H9 (cell line): ENCODE results near the gene RSAD1. TPM values are rescaled to one million over a fixed set of nuclear protein-coding genes. Genes with fewer than 3 reads are reported as not detected.

Source experiments
- DNase-seq: peaks from one replicate; pipeline ENCODE4 v3.0.0-alpha.2; 2017
- H2AFZ ChIP-seq: one replicate; pipeline ENCODE4 v1.6.1; 2013; ENCODE audit warnings: mild to moderate bottlenecking, low read length, control low read depth, moderate library complexity
- H2AK5ac ChIP-seq: 2 replicates; pipeline ENCODE4 v1.6.1; 2013; ENCODE audit warnings: low read length, control low read depth, mixed read lengths; ENCODE audit not compliant: insufficient read length
- H2BK120ac ChIP-seq: one replicate; pipeline ENCODE4 v1.6.1; 2013; ENCODE audit warnings: low read depth, mild to moderate bottlenecking, low read length, control low read depth, inconsistent platforms; ENCODE audit not compliant: poor library complexity, severe bottlenecking
- H2BK12ac ChIP-seq: 2 replicates; pipeline ENCODE4 v1.6.1; 2013; ENCODE audit warnings: low read length, control low read depth, mixed read lengths, low read depth; ENCODE audit not compliant: insufficient read length
- H2BK15ac ChIP-seq: 2 replicates; pipeline ENCODE4 v1.6.1; 2013; ENCODE audit warnings: low read depth, low read length, control low read depth
- H2BK20ac ChIP-seq: one replicate; pipeline ENCODE4 v1.6.1; 2013; ENCODE audit warnings: low read depth, mild to moderate bottlenecking, low read length, control low read depth, inconsistent platforms; ENCODE audit not compliant: poor library complexity, severe bottlenecking
- H2BK5ac ChIP-seq: 2 replicates; pipeline ENCODE4 v1.6.1; 2013; ENCODE audit warnings: low read length, control low read depth, mixed read lengths; ENCODE audit not compliant: insufficient read length
- H3K14ac ChIP-seq: 2 replicates; pipeline ENCODE4 v1.6.1; 2013; ENCODE audit warnings: low read length, control low read depth; ENCODE audit not compliant: insufficient read depth
- H3K18ac ChIP-seq: 2 replicates; pipeline ENCODE4 v1.6.1; 2013; ENCODE audit warnings: low read depth, mild to moderate bottlenecking, mixed read lengths, low read length, control low read depth; ENCODE audit not compliant: insufficient read length
- H3K23ac ChIP-seq: 2 replicates; pipeline ENCODE4 v1.6.1; 2013; ENCODE audit warnings: low read length, control low read depth, mixed read lengths, low read depth; ENCODE audit not compliant: insufficient read length
- H3K23me2 ChIP-seq: 2 replicates; pipeline ENCODE4 v1.6.1; 2013; ENCODE audit warnings: low read depth, mild to moderate bottlenecking, mixed read lengths, low read length, control low read depth; ENCODE audit not compliant: insufficient read length, poor library complexity, severe bottlenecking
- H3K27ac ChIP-seq: 2 replicates; pipeline ENCODE4 v1.5.1; 2013; ENCODE audit warnings: low read length, control low read depth, mixed read lengths, low read depth; ENCODE audit not compliant: insufficient read length
- H3K27me3 ChIP-seq: 2 replicates; pipeline ENCODE4 v1.6.1; 2013; ENCODE audit warnings: low read length, control low read depth, inconsistent platforms; ENCODE audit not compliant: insufficient read depth
- H3K4ac ChIP-seq: 2 replicates; pipeline ENCODE4 v1.6.1; 2013; ENCODE audit warnings: low read depth, mild to moderate bottlenecking, control low read depth, inconsistent platforms, low read length, moderate library complexity
- H3K4me1 ChIP-seq: 2 replicates; pipeline ENCODE4 v1.6.1; 2013; ENCODE audit warnings: low read length, control low read depth, inconsistent platforms; ENCODE audit not compliant: insufficient read depth
- H3K4me2 ChIP-seq: 2 replicates; pipeline ENCODE4 v1.6.1; 2013; ENCODE audit warnings: low read length, control low read depth, mixed read lengths; ENCODE audit not compliant: insufficient read length, insufficient read depth
- H3K56ac ChIP-seq: 2 replicates; pipeline ENCODE4 v1.6.1; 2013; ENCODE audit warnings: low read depth, mild to moderate bottlenecking, mixed read lengths, low read length, control low read depth; ENCODE audit not compliant: insufficient read length
- H3K79me1 ChIP-seq: 2 replicates; pipeline ENCODE4 v1.6.1; 2013; ENCODE audit warnings: low read depth, mild to moderate bottlenecking, moderate library complexity, low read length, control low read depth, inconsistent platforms; ENCODE audit not compliant: insufficient read depth, poor library complexity, severe bottlenecking
- H3K79me2 ChIP-seq: 2 replicates; pipeline ENCODE4 v1.6.1; 2013; ENCODE audit warnings: low read length, control low read depth, inconsistent platforms; ENCODE audit not compliant: insufficient read depth
- H3K9ac ChIP-seq: 2 replicates; pipeline ENCODE4 v1.6.1; 2013; ENCODE audit warnings: low read length, control low read depth, mixed read lengths; ENCODE audit not compliant: insufficient read length; ENCODE audit errors: extremely low read depth
- H3K9me3 ChIP-seq: one replicate; pipeline ENCODE4 v1.6.1; 2013; ENCODE audit warnings: low read depth, low read length, inconsistent platforms; ENCODE audit not compliant: control insufficient read depth
- H3T11ph ChIP-seq: one replicate; pipeline ENCODE4 v1.6.1; 2013; ENCODE audit warnings: mild to moderate bottlenecking, low read length, control low read depth, inconsistent platforms
- H4K20me1 ChIP-seq: one replicate; pipeline ENCODE4 v1.6.1; 2013; ENCODE audit not compliant: control insufficient read depth, insufficient read length, insufficient read depth
- H4K5ac ChIP-seq: 2 replicates; pipeline ENCODE4 v1.6.1; 2013; ENCODE audit warnings: low read depth, mild to moderate bottlenecking, mixed read lengths, low read length, control low read depth; ENCODE audit not compliant: insufficient read length
- H4K8ac ChIP-seq: replicated peaks from 2 replicates; pipeline ENCODE4 v1.6.1; 2013; ENCODE audit warnings: low read length, control low read depth, mixed read lengths, low read depth; ENCODE audit not compliant: insufficient read length
- H4K91ac ChIP-seq: 2 replicates; pipeline ENCODE4 v1.6.1; 2013; ENCODE audit warnings: low read depth, mild to moderate bottlenecking, moderate library complexity, mixed read lengths, low read length, control low read depth; ENCODE audit not compliant: insufficient read length
- H3K27ac Mint-ChIP-seq, 3 experiments: 2 replicates in 2 of 3; 3 replicates in 1 of 3; pipeline ENCODE4 v1.8.0; 2020 to 2021; ENCODE audit warnings: mixed read lengths in 3 of 3, mild to moderate bottlenecking in 1 of 3, moderate library complexity in 1 of 3
- H3K27me3 Mint-ChIP-seq: 2 replicates; pipeline ENCODE4 v1.8.0; 2021; ENCODE audit warnings: low read depth, mild to moderate bottlenecking, moderate library complexity, mixed read lengths
- H3K36me3 Mint-ChIP-seq, 3 experiments: 2 replicates in 2 of 3; 3 replicates in 1 of 3; pipeline ENCODE4 v1.8.0; 2020 to 2021; ENCODE audit warnings: low read depth in 3 of 3, mixed read lengths in 3 of 3; ENCODE audit not compliant: insufficient read depth in 1 of 3
- H3K4me1 Mint-ChIP-seq, 2 experiments: 2 replicates each; pipeline ENCODE4 v1.8.0; 2020; ENCODE audit warnings: mixed read lengths in 2 of 2
- H3K4me3 Mint-ChIP-seq, 2 experiments: 2 replicates in 1 of 2; 3 replicates in 1 of 2; pipeline ENCODE4 v1.8.0; 2020 to 2021; ENCODE audit warnings: mild to moderate bottlenecking in 2 of 2, mixed read lengths in 2 of 2, moderate library complexity in 1 of 2
- H3K9me3 Mint-ChIP-seq, 2 experiments: 2 replicates in 1 of 2; 3 replicates in 1 of 2; pipeline ENCODE4 v1.8.0; 2020; ENCODE audit warnings: mild to moderate bottlenecking in 2 of 2, mixed read lengths in 2 of 2, moderate library complexity in 1 of 2
- WGBS: extraction: QIAGEN DNeasy Blood & Tissue Kit; methylation state at CpG from one replicate; pipeline ENCODE4 v1.1.7; 2013; ENCODE audit warnings: missing lambda C conversion rate, low lambda C conversion rate, mixed read lengths; ENCODE audit not compliant: insufficient read length; ENCODE audit errors: extremely low coverage; 5-methylcytosine and 5-hydroxymethylcytosine counted together
- total RNA-seq: library from RNA; stranded (reverse); gene quantifications from 2 replicates; pipeline ENCODE4 v1.2.1, GENCODE V29; 2021
- TF ChIP-seq, protein P1 (sequence below): fragments of 200-600 bp; sonication (generic); conservative IDR thresholded peaks from 3 replicates; pipeline ENCODE4 v1.8.0; 2021; ENCODE audit warnings: antibody characterized with exemption, mild to moderate bottlenecking

RSAD1 gene
- total RNA-seq, 1 experiment from 2014 or later: 27.9 TPM

DNA sequence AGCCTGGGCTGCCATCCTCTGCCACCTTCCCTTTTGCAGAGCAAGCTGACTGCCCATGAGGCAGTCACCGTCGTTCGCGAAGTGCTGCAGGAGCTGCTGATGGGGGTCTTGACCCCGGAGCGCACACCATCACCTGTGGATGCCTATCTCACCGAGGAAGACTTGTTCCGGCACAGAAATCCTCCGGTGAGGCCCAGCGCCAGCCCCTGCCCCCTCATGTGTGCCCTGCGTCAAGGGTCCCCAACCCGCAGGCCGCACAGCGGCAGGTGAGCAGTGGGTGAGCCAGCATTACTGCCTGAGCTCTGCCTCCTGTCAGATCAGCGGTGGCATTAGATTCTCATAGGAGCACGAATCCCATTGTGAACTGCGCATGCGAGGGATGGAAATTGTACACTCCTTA lies 46.2 kb downstream of the RSAD1 start:
- no CpG with 5 or more reads among the region's 18 CpGs for WGBS
- Histone ChIP-seq H3K4me2 (no peak overlapping the region), H3K27ac (no peak overlapping the region), H2BK12ac (no peak overlapping the region), H2BK20ac (no peak overlapping the region), H4K8ac (no peak overlapping the region), H3K23ac (no peak overlapping the region), H3K14ac (no peak overlapping the region), H4K20me1 (no peaks in the 10 kb centered on the region), H3K79me1 (no peaks in the 10 kb centered on the region), H2AK5ac (no peak overlapping the region), H4K5ac (no peak overlapping the region), H2BK120ac (no peak overlapping the region), H3K79me2 (no peaks in the 10 kb centered on the region), H2AFZ (no peak overlapping the region), H3T11ph (no peak overlapping the region), H2BK15ac (no peak overlapping the region), H4K91ac (no peak overlapping the region), H3K9ac (no peak overlapping the region), H3K23me2 (no peaks in the 10 kb centered on the region), H2BK5ac (no peak overlapping the region), H3K4ac (no peak overlapping the region), H3K9me3 (no peaks in the 10 kb centered on the region), H3K27me3 (no peaks in the 10 kb centered on the region), H3K4me1 (no peaks in the 10 kb centered on the region), H3K56ac (no peak overlapping the region), H3K18ac (no peak overlapping the region)
- no peak for DNase-seq
- H3K27ac Mint-ChIP-seq: no peak overlapping the region
- no peak overlapping the region for H3K4me3 Mint-ChIP-seq
- H3K36me3 Mint-ChIP-seq: no peaks in the 10 kb centered on the region
- no peaks in the 10 kb centered on the region for H3K9me3 Mint-ChIP-seq
- H3K4me1 Mint-ChIP-seq: peaks cover 9 to 13% of the 10 kb centered on the region in 2 experiments; a peak in 3 of 4 replicates
- TF ChIP-seq, protein P1, sequence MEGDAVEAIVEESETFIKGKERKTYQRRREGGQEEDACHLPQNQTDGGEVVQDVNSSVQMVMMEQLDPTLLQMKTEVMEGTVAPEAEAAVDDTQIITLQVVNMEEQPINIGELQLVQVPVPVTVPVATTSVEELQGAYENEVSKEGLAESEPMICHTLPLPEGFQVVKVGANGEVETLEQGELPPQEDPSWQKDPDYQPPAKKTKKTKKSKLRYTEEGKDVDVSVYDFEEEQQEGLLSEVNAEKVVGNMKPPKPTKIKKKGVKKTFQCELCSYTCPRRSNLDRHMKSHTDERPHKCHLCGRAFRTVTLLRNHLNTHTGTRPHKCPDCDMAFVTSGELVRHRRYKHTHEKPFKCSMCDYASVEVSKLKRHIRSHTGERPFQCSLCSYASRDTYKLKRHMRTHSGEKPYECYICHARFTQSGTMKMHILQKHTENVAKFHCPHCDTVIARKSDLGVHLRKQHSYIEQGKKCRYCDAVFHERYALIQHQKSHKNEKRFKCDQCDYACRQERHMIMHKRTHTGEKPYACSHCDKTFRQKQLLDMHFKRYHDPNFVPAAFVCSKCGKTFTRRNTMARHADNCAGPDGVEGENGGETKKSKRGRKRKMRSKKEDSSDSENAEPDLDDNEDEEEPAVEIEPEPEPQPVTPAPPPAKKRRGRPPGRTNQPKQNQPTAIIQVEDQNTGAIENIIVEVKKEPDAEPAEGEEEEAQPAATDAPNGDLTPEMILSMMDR: no peak
- peaks cover 9% of the 10 kb centered on the region for H3K27me3 Mint-ChIP-seq
